SW 1271 (cell line): ENCODE measurements around the gene U2AF1L4.
A peak's percentile ranks its signal among the peaks of the same experiment; 100 is the strongest.
"Not testable (repeated sequence)": the region's sequence is repeated elsewhere in the genome, so short reads cannot be mapped to it uniquely, and the experiment has no call there.

Source experiments
- DNase-seq, 2 experiments: peaks; one replicate each; lab custom pipeline; 2025; lab: John Stamatoyannopoulos, UW

U2AF1L4 gene

GRCh38 chr19:35725216-35725861, 19.9 kb downstream of the U2AF1L4 start:
- no peak for DNase-seq

GRCh38 chr19:35724560-35724959, 20.7 kb downstream of the U2AF1L4 start:
- DNase-seq: no peak

- DNase-seq: not testable (repeated sequence)
These were observed 21.1 kb downstream of the U2AF1L4 start for GRCh38 chr19:35724132-35724531.

GRCh38 chr19:35723671-35724070, 21.5 kb downstream of the U2AF1L4 start:
- no peak for DNase-seq

GRCh38 chr19:35722897-35723296, 22.3 kb downstream of the U2AF1L4 start:
- DNase-seq: no peak

GRCh38 chr19:35722461-35722860, 22.8 kb downstream of the U2AF1L4 start:
- no peak for DNase-seq

GRCh38 chr19:35721374-35721773, 23.8 kb downstream of the U2AF1L4 start:
- DNase-seq: no peak

- no peak for DNase-seq
These were observed 24.6 kb downstream of the U2AF1L4 start for GRCh38 chr19:35720648-35721047.

GRCh38 chr19:35720163-35720524, 25.1 kb downstream of the U2AF1L4 start:
- no peak for DNase-seq

GRCh38 chr19:35719402-35720162, 25.6 kb downstream of the U2AF1L4 start:
- DNase-seq: no peak

GRCh38 chr19:35718345-35719041, 26.7 kb downstream of the U2AF1L4 start:
- DNase-seq: no peak

GRCh38 chr19:35717665-35718344, 27.4 kb downstream of the U2AF1L4 start, which contains the start of gene KMT2B:
TSS of gene KMT2B (plus strand) at chr19:35718003. CDS start at chr19:35718019, 16 bp downstream.
- DNase-seq: peak in 1 of 2 experiments; percentile 85

- DNase-seq: peak; percentile 77 to 84
These were observed 28.2 kb downstream of the U2AF1L4 start for GRCh38 chr19:35716801-35717664.

- peak in 1 of 2 experiments; percentile 44 for DNase-seq
These were observed 29.0 kb downstream of the U2AF1L4 start for GRCh38 chr19:35715981-35716800.

- DNase-seq: no peak
These were observed 29.8 kb downstream of the U2AF1L4 start for GRCh38 chr19:35715355-35715809.

- no peak for DNase-seq
These were observed 30.4 kb downstream of the U2AF1L4 start for GRCh38 chr19:35714601-35715354.

GRCh38 chr19:35713904-35714495, 31.2 kb downstream of the U2AF1L4 start:
- DNase-seq: no peak

GRCh38 chr19:35713506-35713850, 31.7 kb downstream of the U2AF1L4 start:
- no peak for DNase-seq
